ENCODE results near the gene SLC6A5. TPM values are rescaled to one million over a fixed set of nuclear protein-coding genes. Genes with fewer than 3 reads are reported as not detected.

Gene SLC6A5
- total RNA-seq, 2 experiments from 2014 or later = not detected

GRCh38 chr11:20601221-20601914 lies 2.0 kb downstream of the SLC6A5 start:
- H3K9me3 Mint-ChIP-seq = peaks cover 5% of the 10 kb centered on the region
- no peak for ATAC-seq (ENCODE audit: low read depth)
- POLR2A ChIA-PET = no interaction called here
- H3K36me3 Mint-ChIP-seq = no peaks in the 10 kb centered on the region
- H3K27me3 Mint-ChIP-seq = peaks cover 95% of the 10 kb centered on the region
- no peak for DNase-seq
- H3K4me1 Mint-ChIP-seq = peaks cover 5% of the 10 kb centered on the region
- H3K4me3 Mint-ChIP-seq = no peak overlapping the region
- no peak overlapping the region for H3K27ac Mint-ChIP-seq

- no peaks in the 10 kb centered on the region for H3K36me3 Mint-ChIP-seq
- peaks cover 5% of the 10 kb centered on the region for H3K9me3 Mint-ChIP-seq
- no peak overlapping the region for H3K4me3 Mint-ChIP-seq
- DNase-seq = no peak
- H3K27ac Mint-ChIP-seq = no peak overlapping the region
- POLR2A ChIA-PET = no interaction called here
- H3K27me3 Mint-ChIP-seq = peaks cover 92% of the 10 kb centered on the region
- H3K4me1 Mint-ChIP-seq = no peaks in the 10 kb centered on the region
- no peak for ATAC-seq (ENCODE audit: low read depth)
These were observed 4.9 kb downstream of the SLC6A5 start for GRCh38 chr11:20604295-20604803.

GRCh38 chr11:20604864-20605601 lies 5.6 kb downstream of the SLC6A5 start:
- DNase-seq (no peak), ATAC-seq (ENCODE audit: low read depth) (no peak)
- H3K4me3 Mint-ChIP-seq = no peak overlapping the region
- H3K4me1 Mint-ChIP-seq = peaks cover 1% of the 10 kb centered on the region
- POLR2A ChIA-PET = no interaction called here
- H3K27ac Mint-ChIP-seq = no peak overlapping the region
- peaks cover 89% of the 10 kb centered on the region for H3K27me3 Mint-ChIP-seq
- no peaks in the 10 kb centered on the region for H3K36me3 Mint-ChIP-seq
- peaks cover 2% of the 10 kb centered on the region for H3K9me3 Mint-ChIP-seq

GRCh38 chr11:20605602-20606091 lies 6.2 kb downstream of the SLC6A5 start:
- Mint-ChIP-seq H3K36me3 (no peaks in the 10 kb centered on the region), H3K4me1 (peaks cover 6% of the 10 kb centered on the region), H3K9me3 (no peaks in the 10 kb centered on the region), H3K27me3 (peaks cover 89% of the 10 kb centered on the region), H3K4me3 (no peak overlapping the region), H3K27ac (no peak overlapping the region)
- ATAC-seq (ENCODE audit: low read depth) = no peak
- DNase-seq = no peak
- POLR2A ChIA-PET = no interaction called here

GRCh38 chr11:20608934-20609333 lies 9.5 kb downstream of the SLC6A5 start:
- Mint-ChIP-seq H3K36me3 (no peaks in the 10 kb centered on the region), H3K9me3 (no peaks in the 10 kb centered on the region), H3K4me3 (no peak overlapping the region), H3K27ac (no peak overlapping the region), H3K4me1 (peaks cover 6% of the 10 kb centered on the region), H3K27me3 (peaks cover 78% of the 10 kb centered on the region)
- ATAC-seq (ENCODE audit: low read depth) (no peak), DNase-seq (no peak)
- POLR2A ChIA-PET = interaction anchor here (0.6 kb wide), 1 partner anchor 1640 kb away, joined by 5 read pairs; no protein-coding TSS in a partner anchor

GRCh38 chr11:20609727-20610707 lies 10.6 kb downstream of the SLC6A5 start:
- POLR2A ChIA-PET = interaction anchor here (0.6 kb wide), 1 partner anchor 213 kb away, joined by 3 read pairs; no protein-coding TSS in a partner anchor

GRCh38 chr11:20610825-20611224 lies 11.4 kb downstream of the SLC6A5 start:
- POLR2A ChIA-PET = interaction anchor here (0.6 kb wide), 1 partner anchor 40 kb away, joined by 5 read pairs; no protein-coding TSS in a partner anchor
- Mint-ChIP-seq H3K27me3 (peaks cover 59% of the 10 kb centered on the region), H3K9me3 (no peaks in the 10 kb centered on the region), H3K36me3 (no peaks in the 10 kb centered on the region), H3K27ac (no peak overlapping the region), H3K4me1 (peaks cover 6% of the 10 kb centered on the region), H3K4me3 (no peak overlapping the region)
- DNase-seq = no peak
- ATAC-seq (ENCODE audit: low read depth) = no peak

More at GRCh38 chr11:20609727-20610707, 10.6 kb downstream of the SLC6A5 start:
- H3K9me3 Mint-ChIP-seq = no peaks in the 10 kb centered on the region
- H3K36me3 Mint-ChIP-seq = no peaks in the 10 kb centered on the region
- peaks cover 67% of the 10 kb centered on the region for H3K27me3 Mint-ChIP-seq
- peaks cover 6% of the 10 kb centered on the region for H3K4me1 Mint-ChIP-seq
- peak overlapping the region; percentile 73 for H3K4me3 Mint-ChIP-seq
- ATAC-seq (ENCODE audit: low read depth) (peak; percentile 84), DNase-seq (peak; percentile 76)
- H3K27ac Mint-ChIP-seq = no peak overlapping the region

GRCh38 chr11:20611445-20611844 lies 12.0 kb downstream of the SLC6A5 start:
- Mint-ChIP-seq H3K9me3 (no peaks in the 10 kb centered on the region), H3K27me3 (peaks cover 53% of the 10 kb centered on the region), H3K36me3 (no peaks in the 10 kb centered on the region), H3K4me1 (peaks cover 6% of the 10 kb centered on the region), H3K27ac (no peak overlapping the region), H3K4me3 (no peak overlapping the region)
- ATAC-seq (ENCODE audit: low read depth) (no peak), DNase-seq (no peak)
- POLR2A ChIA-PET = interaction anchor here (0.6 kb wide), 1 partner anchor 39 kb away, joined by 5 read pairs; no protein-coding TSS in a partner anchor

- no peaks in the 10 kb centered on the region for H3K9me3 Mint-ChIP-seq
- no peak overlapping the region for H3K27ac Mint-ChIP-seq
- H3K36me3 Mint-ChIP-seq = no peaks in the 10 kb centered on the region
- no peak overlapping the region for H3K4me3 Mint-ChIP-seq
- H3K27me3 Mint-ChIP-seq = peaks cover 50% of the 10 kb centered on the region
- H3K4me1 Mint-ChIP-seq = peaks cover 6% of the 10 kb centered on the region
- DNase-seq (no peak), ATAC-seq (ENCODE audit: low read depth) (no peak)
- POLR2A ChIA-PET = no interaction called here
These were observed 12.5 kb downstream of the SLC6A5 start for GRCh38 chr11:20611892-20612291.

- H3K9me3 Mint-ChIP-seq = no peaks in the 10 kb centered on the region
- H3K27me3 Mint-ChIP-seq = peaks cover 49% of the 10 kb centered on the region
- H3K4me3 Mint-ChIP-seq = no peak overlapping the region
- no peak for DNase-seq
- ATAC-seq (ENCODE audit: low read depth) = no peak
- no peaks in the 10 kb centered on the region for H3K36me3 Mint-ChIP-seq
- no peak overlapping the region for H3K27ac Mint-ChIP-seq
- peaks cover 6% of the 10 kb centered on the region for H3K4me1 Mint-ChIP-seq
- POLR2A ChIA-PET = no interaction called here
These were observed 13.0 kb downstream of the SLC6A5 start for GRCh38 chr11:20612416-20612815.

GRCh38 chr11:20616920-20617319 lies 17.5 kb downstream of the SLC6A5 start:
- POLR2A ChIA-PET = no interaction called here
- Mint-ChIP-seq H3K27me3 (peaks cover 15% of the 10 kb centered on the region), H3K9me3 (no peaks in the 10 kb centered on the region), H3K36me3 (no peaks in the 10 kb centered on the region), H3K27ac (no peak overlapping the region), H3K4me3 (no peak overlapping the region), H3K4me1 (no peaks in the 10 kb centered on the region)
- no peak for ATAC-seq (ENCODE audit: low read depth)
- DNase-seq = no peak

GRCh38 chr11:20617346-20618005 lies 18.1 kb downstream of the SLC6A5 start:
- H3K4me3 Mint-ChIP-seq = no peak overlapping the region
- DNase-seq = no peak
- POLR2A ChIA-PET = no interaction called here
- no peak overlapping the region for H3K27ac Mint-ChIP-seq
- ATAC-seq (ENCODE audit: low read depth) = no peak
- H3K9me3 Mint-ChIP-seq = no peaks in the 10 kb centered on the region
- H3K4me1 Mint-ChIP-seq = no peaks in the 10 kb centered on the region
- no peaks in the 10 kb centered on the region for H3K36me3 Mint-ChIP-seq
- H3K27me3 Mint-ChIP-seq = peaks cover 9% of the 10 kb centered on the region

All from activated naive CD8-positive, alpha-beta T cell treated with anti-CD3 and anti-CD28 coated beads, Interleukin-2, amount 10 ng/mL, durations not matched to agents 7 days and 5 days (primary cell).